DND-41 (cell line): ENCODE data around the gene NPAS2.

ENCODE experiments used
- ATAC-seq: fragments of 200-7000 bp; cut with Tn5 transposase; 3 replicates; pipeline ENCODE4 v1.9.1; 2021; ENCODE audit warnings: low read depth; ENCODE audit not compliant: insufficient read depth
- DNase-seq: peaks from one replicate; pipeline ENCODE4 v3.0.0-alpha.2; 2020
- H2AFZ ChIP-seq: 2 replicates; pipeline ENCODE4 v1.6.0; 2012; ENCODE audit warnings: low read depth, low read length
- H3K27ac ChIP-seq: 2 replicates; pipeline ENCODE4 v1.5.1; 2012; ENCODE audit warnings: low read length, inconsistent platforms
- H3K27me3 ChIP-seq: fragments of 200-600 bp; sonication (generic); 2 replicates; pipeline ENCODE4 v1.6.0; 2012; ENCODE audit warnings: low read length, mild to moderate bottlenecking, inconsistent platforms; ENCODE audit not compliant: insufficient read depth, poor library complexity
- H3K36me3 ChIP-seq: 2 replicates; pipeline ENCODE4 v1.5.1; 2012; ENCODE audit warnings: low read length, inconsistent platforms; ENCODE audit not compliant: insufficient read depth
- H3K4me1 ChIP-seq: 2 replicates; pipeline ENCODE4 v1.5.1; 2012; ENCODE audit warnings: mild to moderate bottlenecking, low read length; ENCODE audit not compliant: insufficient read depth
- H3K4me2 ChIP-seq: 2 replicates; pipeline ENCODE4 v1.6.0; 2012; ENCODE audit warnings: mild to moderate bottlenecking, moderate library complexity, low read length, inconsistent platforms; ENCODE audit not compliant: insufficient read depth
- H3K4me3 ChIP-seq, 2 experiments: fragments of 200-600 bp in 1 of 2; shearing (Covaris generic) in 1 of 2; 2 replicates each; pipeline ENCODE4 v1.5.1; 2012 to 2016; ENCODE audit warnings: inconsistent platforms in 2 of 2, low read length in 2 of 2, mild to moderate bottlenecking in 2 of 2, low read depth in 1 of 2, moderate library complexity in 1 of 2
- H3K79me2 ChIP-seq: 2 replicates; pipeline ENCODE4 v1.6.0; 2012; ENCODE audit warnings: low read length, inconsistent platforms; ENCODE audit not compliant: insufficient read depth
- H3K9ac ChIP-seq: 2 replicates; pipeline ENCODE4 v1.6.0; 2012; ENCODE audit warnings: low read depth, mild to moderate bottlenecking, inconsistent platforms, low read length, moderate library complexity
- H3K9me3 ChIP-seq: 2 replicates; pipeline ENCODE4 v1.5.1; 2012; ENCODE audit warnings: low read length, moderate library complexity, mild to moderate bottlenecking, inconsistent platforms; ENCODE audit not compliant: insufficient read depth, severe bottlenecking
- H4K20me1 ChIP-seq: 2 replicates; pipeline ENCODE4 v1.6.0; 2012; ENCODE audit warnings: low read length; ENCODE audit not compliant: insufficient read depth
- CTCF ChIP-seq: IDR thresholded peaks from 2 replicates; pipeline ENCODE4 v1.5.1; 2012; ENCODE audit warnings: borderline replicate concordance, low read length, moderate library complexity, mild to moderate bottlenecking; ENCODE audit not compliant: poor library complexity, severe bottlenecking; ENCODE audit errors: extremely low read depth
- EZH2 ChIP-seq: IDR thresholded peaks from 3 replicates; pipeline ENCODE4 v1.6.1; 2012; ENCODE audit warnings: borderline replicate concordance, low read depth, mild to moderate bottlenecking, moderate library complexity, low read length, inconsistent platforms; ENCODE audit not compliant: severe bottlenecking

NPAS2 gene

DNA sequence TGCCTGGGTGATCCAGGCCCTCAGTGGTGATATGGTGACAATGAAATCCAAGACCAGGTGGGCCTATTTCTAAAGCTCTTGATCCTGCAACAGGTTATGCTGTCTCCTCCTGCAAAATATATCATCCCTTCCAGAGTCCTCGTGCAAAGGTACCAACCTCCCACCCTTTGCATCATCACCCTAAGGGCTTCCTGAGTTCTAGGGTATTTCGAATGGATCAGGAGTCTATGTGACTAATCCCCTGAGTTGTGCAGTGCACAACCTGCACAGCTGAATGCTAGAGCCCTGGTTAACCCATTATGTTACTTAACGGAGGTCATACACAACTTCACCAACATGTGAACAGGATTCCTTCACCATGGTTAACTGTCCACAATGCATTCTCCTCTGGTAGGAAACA lies 13.4 kb upstream of the NPAS2 start:
- Histone ChIP-seq H3K36me3 (no peaks in the 10 kb centered on the region), H3K4me1 (no peaks in the 10 kb centered on the region), H3K79me2 (no peaks in the 10 kb centered on the region), H3K4me3 (no peak overlapping the region), H3K9me3 (no peaks in the 10 kb centered on the region), H4K20me1 (no peaks in the 10 kb centered on the region), H3K4me2 (no peak overlapping the region), H2AFZ (no peak overlapping the region), H3K27ac (no peak overlapping the region), H3K9ac (no peak overlapping the region), H3K27me3 (no peaks in the 10 kb centered on the region)
- no peak for TF ChIP-seq EZH2
- TF ChIP-seq CTCF = no peak
- ATAC-seq = no peak
- no peak for DNase-seq

DNA sequence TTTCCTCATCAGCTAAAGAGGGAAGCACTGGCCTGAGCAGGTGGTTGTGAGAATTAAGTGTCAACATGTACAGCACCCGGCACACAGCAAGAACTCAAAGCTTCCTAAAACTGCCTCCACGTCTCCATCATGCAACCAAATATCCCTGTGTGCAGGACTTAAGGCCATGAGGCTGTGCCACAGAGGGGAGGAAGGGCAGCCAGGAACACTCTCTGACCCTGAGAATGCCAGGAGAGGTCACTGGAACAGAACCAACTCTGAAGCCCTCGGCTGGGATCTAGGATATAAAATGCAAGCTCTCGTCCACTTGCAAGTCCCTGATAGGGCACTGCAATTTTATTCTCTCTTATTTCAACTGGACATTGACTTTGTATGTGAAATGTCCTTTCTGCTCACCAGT lies 12.2 kb upstream of the NPAS2 start:
- Histone ChIP-seq H3K9ac (no peak overlapping the region), H3K4me3 (no peak overlapping the region), H3K79me2 (no peaks in the 10 kb centered on the region), H3K36me3 (no peaks in the 10 kb centered on the region), H2AFZ (no peak overlapping the region), H4K20me1 (no peaks in the 10 kb centered on the region), H3K9me3 (no peaks in the 10 kb centered on the region), H3K27me3 (no peaks in the 10 kb centered on the region), H3K4me1 (no peaks in the 10 kb centered on the region), H3K4me2 (no peak overlapping the region), H3K27ac (no peak overlapping the region)
- DNase-seq (no peak), ATAC-seq (no peak)
- no peak for TF ChIP-seq EZH2
- TF ChIP-seq CTCF = no peak

DNA sequence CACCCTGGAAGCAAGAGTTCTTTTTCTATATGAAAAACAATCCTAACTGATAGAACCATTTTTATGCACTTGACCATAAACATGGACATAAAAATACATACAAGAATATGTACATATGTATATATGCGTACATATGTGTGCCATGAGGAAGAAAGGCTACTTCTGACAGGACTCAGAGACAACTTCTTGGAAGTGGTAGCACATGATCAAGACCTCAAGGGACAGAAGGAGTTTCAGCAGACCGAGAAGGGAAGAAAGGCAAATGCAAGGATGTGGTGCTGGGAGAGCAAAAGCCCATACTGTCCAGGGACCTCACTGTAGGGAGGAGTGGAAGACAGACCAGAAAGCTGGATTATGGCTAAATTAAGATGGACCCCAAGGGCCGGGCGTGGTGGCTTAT lies 11.4 kb upstream of the NPAS2 start:
- TF ChIP-seq EZH2 = no peak
- TF ChIP-seq CTCF = no peak
- Histone ChIP-seq H3K4me1 (no peaks in the 10 kb centered on the region), H3K27me3 (no peaks in the 10 kb centered on the region), H3K4me3 (no peak overlapping the region), H4K20me1 (no peaks in the 10 kb centered on the region), H3K79me2 (no peaks in the 10 kb centered on the region), H3K27ac (no peak overlapping the region), H3K4me2 (no peak overlapping the region), H3K36me3 (no peaks in the 10 kb centered on the region), H2AFZ (no peak overlapping the region), H3K9ac (no peak overlapping the region), H3K9me3 (no peaks in the 10 kb centered on the region)
- ATAC-seq = no peak
- no peak for DNase-seq

GRCh38 chr2:100809506-100809905 lies 10.4 kb upstream of the NPAS2 start:
- Histone ChIP-seq H3K36me3 (no peaks in the 10 kb centered on the region), H2AFZ (no peak overlapping the region), H3K27ac (no peak overlapping the region), H3K4me2 (no peak overlapping the region), H3K9ac (no peak overlapping the region), H3K9me3 (no peaks in the 10 kb centered on the region), H3K79me2 (no peaks in the 10 kb centered on the region), H4K20me1 (no peaks in the 10 kb centered on the region), H3K4me3 (no peak overlapping the region), H3K4me1 (no peaks in the 10 kb centered on the region), H3K27me3 (no peaks in the 10 kb centered on the region)
- TF ChIP-seq CTCF (no peak), EZH2 (no peak)
- DNase-seq (no peak), ATAC-seq (no peak)
